H1 (cell line): ENCODE measurements around the gene NUDT4B. TPM values are rescaled to one million over a fixed set of nuclear protein-coding genes. Genes with fewer than 3 reads are reported as not detected.
"Not testable (repeated sequence)": the region's sequence is repeated elsewhere in the genome, so short reads cannot be mapped to it uniquely, and the experiment has no call there.

ENCODE experiments used
- CTCF ChIA-PET: fragments of 300-600 bp; sonication (Branson Sonifier 250); formaldehyde crosslinking; loops from one replicate; lab custom pipeline; 2021; ENCODE audit not compliant: partially characterized antibody; lab: Charles Lee
- POLR2A ChIA-PET: fragments of 300-600 bp; sonication (Branson Sonifier 250); formaldehyde crosslinking; loops from one replicate; lab custom pipeline; 2021; ENCODE audit warnings: inconsistent platforms; ENCODE audit not compliant: partially characterized antibody; lab: Charles Lee
- DNase-seq, 2 experiments: peaks; one replicate each; pipeline versions ENCODE4 v3.0.0 to v3.0.0-alpha.2; 2010 to 2022; ENCODE audit warnings: low spot score in 2 of 2, low read depth in 1 of 2, mixed read lengths in 1 of 2
- FAIRE-seq: peaks from 2 replicates; lab custom pipeline; 2011; peaks lifted over from hg19 to GRCh38; lab: Jason Lieb, UNC
- H2AFZ ChIP-seq: 2 replicates; pipeline ENCODE4 v1.8.1; 2012; ENCODE audit warnings: low read length, inconsistent platforms
- H2AK5ac ChIP-seq: 2 replicates; pipeline ENCODE4 v1.6.1; 2013; ENCODE audit warnings: low read depth, low read length
- H2BK120ac ChIP-seq: replicated peaks from 2 replicates; pipeline ENCODE3; 2013; ENCODE audit warnings: low read depth, low read length, inconsistent platforms
- H2BK12ac ChIP-seq: 2 replicates; pipeline ENCODE4 v1.6.1; 2013; ENCODE audit warnings: low read depth, low read length
- H2BK15ac ChIP-seq: 2 replicates; pipeline ENCODE4 v1.6.1; 2013; ENCODE audit warnings: low read length
- H2BK20ac ChIP-seq: 2 replicates; pipeline ENCODE4 v1.6.1; 2013; ENCODE audit warnings: low read length
- H2BK5ac ChIP-seq: 2 replicates; pipeline ENCODE4 v1.6.1; 2013; ENCODE audit warnings: low read depth, low read length
- H3K14ac ChIP-seq: 2 replicates; pipeline ENCODE4 v1.6.1; 2013; ENCODE audit warnings: inconsistent platforms; ENCODE audit not compliant: insufficient read length
- H3K18ac ChIP-seq: 2 replicates; pipeline ENCODE4 v1.6.1; 2013; ENCODE audit warnings: low read length; ENCODE audit errors: extremely low read depth
- H3K23ac ChIP-seq: 2 replicates; pipeline ENCODE4 v1.6.1; 2013; ENCODE audit warnings: inconsistent platforms; ENCODE audit not compliant: insufficient read length
- H3K23me2 ChIP-seq: 2 replicates; pipeline ENCODE4 v1.6.1; 2013; ENCODE audit warnings: low read depth, low read length
- H3K27ac ChIP-seq: 2 replicates; pipeline ENCODE4 v1.6.1; 2011; ENCODE audit warnings: low read depth, low read length, inconsistent platforms
- H3K27me3 ChIP-seq, 4 experiments: replicated peaks in 1 of 4; 1 replicate in 1 of 4; 2 replicates in 3 of 4; pipeline versions ENCODE4 v1.6.1 to v1.8.1; 2011 to 2013; ENCODE audit warnings: low read length in 3 of 4, mild to moderate bottlenecking in 3 of 4, inconsistent platforms in 2 of 4, mixed read lengths in 2 of 4, moderate library complexity in 1 of 4; ENCODE audit not compliant: control insufficient read depth in 3 of 4, insufficient read depth in 3 of 4; ENCODE audit errors: extremely low read depth in 1 of 4
- H3K36me3 ChIP-seq, 4 experiments: 2 replicates each; pipeline versions ENCODE4 v1.6.1 to v1.8.1; 2011 to 2013; ENCODE audit warnings: mild to moderate bottlenecking in 4 of 4, low read length in 3 of 4, moderate library complexity in 2 of 4, control low read depth in 1 of 4, inconsistent platforms in 1 of 4; ENCODE audit not compliant: insufficient read depth in 4 of 4, control insufficient read depth in 2 of 4
- H3K4ac ChIP-seq: replicated peaks from 2 replicates; pipeline ENCODE3; 2013; ENCODE audit warnings: low read length, low read depth, mixed read lengths, inconsistent platforms; ENCODE audit not compliant: insufficient read length
- H3K4me1 ChIP-seq, 4 experiments: replicated peaks in 1 of 4; 1 replicate in 1 of 4; 2 replicates in 3 of 4; pipeline versions ENCODE4 v1.6.1 to v1.8.1; 2011 to 2013; ENCODE audit warnings: low read length in 3 of 4, inconsistent platforms in 2 of 4, mixed read lengths in 1 of 4; ENCODE audit not compliant: insufficient read depth in 4 of 4, control insufficient read depth in 3 of 4
- H3K4me2 ChIP-seq, 2 experiments: 2 replicates each; pipeline versions ENCODE4 v1.6.1 to v1.8.1; 2011 to 2013; ENCODE audit warnings: low read depth in 2 of 2, low read length in 2 of 2, control low read depth in 1 of 2, inconsistent platforms in 1 of 2, mild to moderate bottlenecking in 1 of 2; ENCODE audit not compliant: insufficient read depth in 1 of 2
- H3K4me3 ChIP-seq, 4 experiments: fragments of 200-600, 300-600 bp in 1 of 4; sonication (generic), shearing (Covaris generic), sonication (Bioruptor Twin) in 1 of 4; 2 replicates each; pipeline versions ENCODE4 v1.5.1 to v1.8.1; 2011 to 2016; ENCODE audit warnings: low read length in 4 of 4, low read depth in 3 of 4, control low read depth in 2 of 4, inconsistent platforms in 2 of 4, mild to moderate bottlenecking in 2 of 4, mixed read lengths in 1 of 4, moderate library complexity in 1 of 4; ENCODE audit not compliant: insufficient read depth in 2 of 4; ENCODE audit errors: extremely low read depth in 1 of 4
- H3K56ac ChIP-seq: replicated peaks from 2 replicates; pipeline ENCODE3; 2013; ENCODE audit warnings: low read depth, mild to moderate bottlenecking, mixed read lengths, low read length, inconsistent platforms; ENCODE audit not compliant: insufficient read length
- H3K79me1 ChIP-seq: 2 replicates; pipeline ENCODE4 v1.6.1; 2013; ENCODE audit warnings: low read depth, low read length, control low read depth
- H3K79me2 ChIP-seq, 2 experiments: 2 replicates each; pipeline versions ENCODE4 v1.6.1 to v1.8.1; 2012 to 2013; ENCODE audit warnings: low read length in 2 of 2, mild to moderate bottlenecking in 2 of 2, inconsistent platforms in 1 of 2; ENCODE audit not compliant: insufficient read depth in 2 of 2, control insufficient read depth in 1 of 2
- H3K9ac ChIP-seq, 4 experiments: replicated peaks in 1 of 4; 1 replicate in 1 of 4; 2 replicates in 3 of 4; pipeline versions ENCODE4 v1.6.1 to v1.8.1; 2011 to 2013; ENCODE audit warnings: low read depth in 3 of 4, low read length in 3 of 4, control low read depth in 2 of 4, mild to moderate bottlenecking in 2 of 4, moderate library complexity in 2 of 4, inconsistent platforms in 1 of 4; ENCODE audit errors: extremely low read depth in 1 of 4
- H3K9me3 ChIP-seq, 2 experiments: 2 replicates each; pipeline versions ENCODE4 v1.6.1 to v1.8.1; 2012 to 2013; ENCODE audit warnings: mild to moderate bottlenecking in 2 of 2, moderate library complexity in 2 of 2, control low read depth in 1 of 2, inconsistent platforms in 1 of 2, low read depth in 1 of 2, low read length in 1 of 2, mixed read lengths in 1 of 2; ENCODE audit not compliant: insufficient read depth in 2 of 2
- H4K20me1 ChIP-seq, 2 experiments: replicated peaks in 1 of 2; 2 replicates each; pipeline versions ENCODE3 to v1.8.1; 2011 to 2013; ENCODE audit warnings: inconsistent platforms in 2 of 2, low read length in 2 of 2, mild to moderate bottlenecking in 1 of 2; ENCODE audit not compliant: insufficient read depth in 2 of 2, control insufficient read depth in 1 of 2
- H4K5ac ChIP-seq: 2 replicates; pipeline ENCODE4 v1.6.1; 2013; ENCODE audit warnings: low read length, low read depth, mixed read lengths, inconsistent platforms; ENCODE audit not compliant: insufficient read length
- H4K8ac ChIP-seq: 2 replicates; pipeline ENCODE4 v1.8.0; 2013; ENCODE audit warnings: mild to moderate bottlenecking, moderate library complexity, low read length, inconsistent platforms; ENCODE audit not compliant: insufficient read depth; ENCODE audit errors: extremely low read depth
- H4K91ac ChIP-seq: replicated peaks from 2 replicates; pipeline ENCODE3; 2013; ENCODE audit warnings: low read length, mixed read lengths, inconsistent platforms; ENCODE audit not compliant: insufficient read length
- WGBS, 2 experiments: shearing (Covaris generic) in 1 of 2; methylation state at CpG; one replicate each; pipeline versions ENCODE4 v1.1.6 to v1.1.7; 2013 to 2015; ENCODE audit warnings: low lambda C conversion rate in 2 of 2, mixed read lengths in 2 of 2, inconsistent platforms in 1 of 2, low coverage in 1 of 2, missing lambda C conversion rate in 1 of 2; ENCODE audit not compliant: insufficient replicate concordance in 2 of 2, insufficient coverage in 1 of 2, insufficient read length in 1 of 2; ENCODE audit errors: extremely low coverage in 1 of 2, missing lambda C conversion rate in 1 of 2; 5-methylcytosine and 5-hydroxymethylcytosine counted together
- polyA plus RNA-seq, 7 experiments: library from polyadenylated mRNA; depleted of rRNA in 3 of 7; stranded (reverse) in 5 of 7; unstranded in 2 of 7; fragments of >200 nt in 5 of 7; fragments of 200-250 nt in 2 of 7; gene quantifications; 1 replicate in 5 of 7; 2 replicates in 1 of 7; 4 replicates in 1 of 7; pipeline versions ENCODE4 v1.2.1 to v1.2.3, GENCODE V29; 2011 to 2013; ENCODE audit warnings: missing spikeins in 2 of 7, mixed read lengths in 2 of 7
- total RNA-seq: library from RNA; stranded (reverse); fragmentation: NEBNext Ultra II Directional; extraction: Animal tissue kit (Norgen Biotek cat#: 25700); gene quantifications from 2 replicates; pipeline ENCODE4 v1.2.1, GENCODE V29; 2021

The NUDT4B gene
- total and polyA plus RNA-seq, 2 of the 8 experiments (the other 6 are each of a cell fraction or from before 2014, with no cell fraction given), result 11.0 TPM; not detected in 1

GRCh38 chr1:148761360-148761759 is 12.8 kb downstream of the NUDT4B start:
- H3K9ac ChIP-seq, H3K23ac ChIP-seq, DNase-seq, H3K36me3 ChIP-seq, H3K4me2 ChIP-seq, H3K79me1 ChIP-seq, H3K4me1 ChIP-seq, H3K27me3 ChIP-seq, H2BK20ac ChIP-seq, H3K9me3 ChIP-seq, H2BK15ac ChIP-seq, CTCF ChIA-PET, H2BK120ac ChIP-seq, H2BK5ac ChIP-seq, H3K18ac ChIP-seq, H3K27ac ChIP-seq, POLR2A ChIA-PET, H2AFZ ChIP-seq, H3K23me2 ChIP-seq, H2AK5ac ChIP-seq, H3K79me2 ChIP-seq, H2BK12ac ChIP-seq, H4K91ac ChIP-seq, H3K14ac ChIP-seq, H3K56ac ChIP-seq, H4K8ac ChIP-seq, H4K20me1 ChIP-seq, H3K4me3 ChIP-seq, H3K4ac ChIP-seq, H4K5ac ChIP-seq: not testable (repeated sequence)
- FAIRE-seq, result peak; percentile 62

- H3K9me3 ChIP-seq, H2BK20ac ChIP-seq, H2AFZ ChIP-seq, H3K23ac ChIP-seq, H3K4me3 ChIP-seq, H3K14ac ChIP-seq, H3K79me2 ChIP-seq, H3K56ac ChIP-seq, H3K9ac ChIP-seq, H3K27me3 ChIP-seq, POLR2A ChIA-PET, H4K91ac ChIP-seq, H3K27ac ChIP-seq, H3K36me3 ChIP-seq, H3K79me1 ChIP-seq, H2BK5ac ChIP-seq, H3K23me2 ChIP-seq, H3K18ac ChIP-seq, H4K5ac ChIP-seq, FAIRE-seq, H2BK15ac ChIP-seq, DNase-seq, H3K4me1 ChIP-seq, H2BK12ac ChIP-seq, H2AK5ac ChIP-seq, H3K4ac ChIP-seq, H2BK120ac ChIP-seq, H4K20me1 ChIP-seq, CTCF ChIA-PET, H4K8ac ChIP-seq, H3K4me2 ChIP-seq: not testable (repeated sequence)
- WGBS, 2 experiments, result no CpG with 5 or more reads among the region's 5 CpGs
These were observed 16.9 kb downstream of the NUDT4B start for GRCh38 chr1:148765238-148766019.
